Stimulated activated CD4-positive, alpha-beta T cell treated with anti-CD3 and anti-CD28 coated beads, Interleukin-4, amount 100 ng/mL, for 4 hours (primary cell): ENCODE results near the gene BMP7.
"Not testable (repeated sequence)": the region's sequence is repeated elsewhere in the genome, so short reads cannot be mapped to it uniquely, and the experiment has no call there.

Experiments used
- DNase-seq, 2 experiments: peaks; one replicate each; pipeline ENCODE4 v3.0.0-alpha.2; 2020

The BMP7 gene

DNA sequence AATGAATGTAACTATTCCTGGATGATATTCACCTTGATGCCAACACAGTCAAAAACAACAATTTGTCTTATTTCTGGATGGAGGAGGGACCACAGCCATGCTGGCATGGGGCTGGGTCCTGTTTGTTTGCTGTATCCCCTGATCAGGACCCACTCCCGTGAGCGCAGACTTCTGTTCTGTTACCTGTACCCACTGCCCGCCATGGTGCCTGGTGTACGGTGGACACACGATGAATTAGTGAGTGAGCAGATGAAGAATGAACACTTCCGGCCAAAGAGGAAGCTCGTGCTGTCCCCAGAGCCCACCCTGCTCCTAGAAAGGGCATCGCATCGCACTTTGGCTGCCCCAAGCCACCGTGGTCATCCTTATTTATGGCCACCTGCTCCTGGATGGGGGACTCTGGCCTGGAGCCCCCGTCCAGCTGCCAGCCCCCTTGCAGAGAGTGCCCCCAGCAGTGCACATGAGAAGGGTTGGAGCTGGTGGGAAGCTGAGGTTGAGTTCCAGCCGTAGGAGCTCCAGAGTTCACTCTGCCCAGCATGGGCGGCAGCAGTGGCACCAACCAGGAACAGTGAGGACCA, 100.9 kb downstream of the BMP7 start:
- DNase-seq: no peak

DNA sequence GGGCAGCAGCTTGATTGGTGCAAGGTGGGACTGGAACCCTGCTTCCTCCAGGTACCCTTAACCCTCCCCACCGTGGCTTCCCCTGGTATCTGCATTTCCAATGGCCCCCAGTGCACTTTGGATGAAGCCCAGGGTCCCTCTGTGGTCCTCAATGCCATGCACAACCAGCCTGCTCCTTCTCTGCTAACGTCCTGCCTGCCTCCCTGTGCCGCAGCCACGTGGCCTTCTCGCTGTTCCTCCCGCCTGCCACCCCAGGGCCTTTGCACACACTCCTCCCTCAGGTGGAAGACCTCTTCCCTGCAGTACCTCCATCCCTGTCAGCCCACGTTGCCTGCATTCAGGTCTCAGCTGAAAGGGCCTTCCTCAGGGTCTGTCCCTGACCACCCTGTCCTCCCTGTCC, 101.6 kb downstream of the BMP7 start:
- DNase-seq: no peak

DNA sequence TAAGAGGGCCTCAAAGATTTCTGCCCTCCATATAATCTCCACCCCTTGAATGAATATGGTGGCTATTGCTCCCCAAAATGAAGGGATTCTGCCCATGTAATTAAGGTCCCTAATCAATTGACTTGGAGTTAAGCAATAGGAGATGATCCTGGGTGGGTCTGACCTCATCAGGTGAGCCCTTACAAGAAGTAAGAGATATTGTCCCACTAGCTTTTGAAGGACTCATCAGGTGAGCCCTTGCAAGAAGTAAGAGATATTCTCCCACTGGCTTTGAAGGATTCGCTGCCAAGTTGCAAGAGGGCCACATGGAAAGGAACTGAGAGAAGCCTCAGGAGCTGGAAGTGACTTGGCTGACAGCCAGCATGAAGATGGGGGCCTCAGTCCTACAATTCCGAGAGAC, 103.4 kb downstream of the BMP7 start:
- DNase-seq: no peak

DNA sequence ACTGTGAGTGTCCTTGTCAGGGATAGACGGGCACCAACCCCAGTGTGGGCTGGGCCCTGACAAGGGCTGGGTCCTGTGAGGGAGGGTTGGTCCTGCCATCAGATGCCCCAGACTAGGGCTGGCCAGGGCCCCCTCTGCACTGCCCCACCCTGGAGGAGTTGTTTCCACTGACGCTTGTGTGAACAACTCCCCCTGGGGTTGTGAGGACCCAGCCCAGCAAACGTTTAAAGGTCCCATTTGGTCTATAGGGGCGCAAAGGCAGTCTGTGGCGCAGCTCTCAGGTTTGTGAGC, 104.1 kb downstream of the BMP7 start:
- DNase-seq: no peak

DNA sequence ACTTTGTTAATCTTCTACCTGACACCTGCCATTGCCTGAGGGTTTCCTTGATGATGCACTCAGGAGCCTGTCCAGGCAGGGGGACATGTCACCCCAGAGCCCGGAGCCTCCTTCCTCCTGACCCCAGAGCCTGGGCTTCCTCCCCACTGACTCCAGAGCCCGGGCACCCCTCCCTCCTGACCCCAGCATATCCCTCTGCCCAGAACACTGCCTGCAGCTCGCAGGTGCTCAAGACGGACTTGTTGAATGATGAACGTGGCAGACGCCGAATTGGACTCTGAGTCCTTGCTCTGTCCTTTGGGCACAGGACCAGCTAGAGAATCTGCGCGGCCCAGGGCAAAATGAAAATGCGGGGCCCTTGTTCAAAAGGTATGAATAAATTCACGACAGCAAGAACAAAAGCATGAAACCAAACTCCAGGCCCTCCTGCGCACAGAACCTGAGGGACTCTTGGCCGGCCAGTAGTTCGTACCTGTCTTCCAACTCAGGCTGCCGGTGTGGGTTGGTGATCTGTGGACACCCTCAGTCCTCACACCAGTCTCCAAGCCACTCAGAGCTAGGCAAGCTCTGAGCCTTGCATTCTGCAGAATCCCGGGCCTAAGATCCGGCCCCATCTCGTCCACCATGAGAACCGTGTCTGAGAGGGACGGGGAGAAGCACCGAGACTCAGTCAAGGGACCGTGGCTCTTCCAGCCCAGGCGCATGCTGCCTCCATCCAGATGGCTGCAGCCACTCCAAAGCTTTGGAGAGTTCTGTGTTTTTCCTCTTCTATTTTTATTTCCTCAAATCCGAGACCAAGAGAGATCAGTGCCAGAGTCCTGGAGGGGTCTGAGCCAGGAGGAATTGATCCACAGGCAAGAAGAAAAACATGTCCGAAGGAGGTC, 104.7 kb downstream of the BMP7 start:
- DNase-seq: no peak

DNA sequence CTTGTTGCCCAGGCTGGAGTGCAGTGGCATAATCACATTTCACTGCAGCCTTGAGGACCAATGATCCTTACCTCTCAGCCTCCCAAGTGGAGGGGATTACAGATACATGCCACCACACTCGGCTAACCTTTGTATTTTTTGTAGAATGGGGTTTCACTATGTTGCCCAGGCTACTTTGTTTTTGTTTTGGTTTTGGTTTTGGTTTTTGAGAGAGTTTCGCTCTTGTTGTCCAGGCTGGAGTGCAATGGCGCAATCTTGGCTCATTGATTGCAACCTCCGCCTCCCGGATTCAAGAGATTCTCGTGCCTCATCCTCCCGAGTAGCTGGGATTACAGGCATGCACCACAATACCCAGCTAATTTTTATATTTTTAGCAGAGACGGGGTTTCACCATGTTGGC, 105.5 kb downstream of the BMP7 start:
- DNase-seq: no peak

DNA sequence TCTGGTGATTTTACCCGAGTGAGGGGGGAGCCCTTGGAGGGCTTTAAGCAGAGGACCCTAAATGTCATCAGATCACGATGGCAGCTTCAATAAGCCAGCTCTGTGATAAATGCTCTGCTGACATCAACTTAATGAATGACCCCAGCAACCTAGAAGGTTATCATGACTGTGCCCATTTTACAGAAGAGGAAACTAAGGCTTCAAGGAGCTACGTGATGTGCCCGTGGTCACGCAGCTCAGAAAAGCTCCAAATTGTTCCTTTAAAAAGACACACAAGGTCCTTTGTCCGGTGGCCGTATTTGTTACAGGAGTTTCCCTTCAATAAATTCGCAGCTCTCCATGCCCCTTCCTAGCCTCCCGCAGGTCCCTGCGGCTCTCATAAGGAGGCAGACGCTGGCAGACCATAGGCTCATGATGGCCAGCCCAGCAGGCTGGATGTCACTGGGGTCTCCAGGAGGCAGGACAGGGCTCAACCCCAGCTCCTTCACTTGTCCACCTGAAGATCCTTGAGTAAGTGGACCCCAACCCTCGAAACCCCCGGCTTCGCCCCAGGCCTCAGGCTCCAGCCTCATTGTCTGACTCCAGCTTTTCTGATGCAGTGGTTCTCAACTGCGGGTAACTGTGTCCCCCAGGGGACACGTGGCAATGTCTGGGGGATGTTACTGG, 106.4 kb downstream of the BMP7 start:
- DNase-seq: no peak

DNA sequence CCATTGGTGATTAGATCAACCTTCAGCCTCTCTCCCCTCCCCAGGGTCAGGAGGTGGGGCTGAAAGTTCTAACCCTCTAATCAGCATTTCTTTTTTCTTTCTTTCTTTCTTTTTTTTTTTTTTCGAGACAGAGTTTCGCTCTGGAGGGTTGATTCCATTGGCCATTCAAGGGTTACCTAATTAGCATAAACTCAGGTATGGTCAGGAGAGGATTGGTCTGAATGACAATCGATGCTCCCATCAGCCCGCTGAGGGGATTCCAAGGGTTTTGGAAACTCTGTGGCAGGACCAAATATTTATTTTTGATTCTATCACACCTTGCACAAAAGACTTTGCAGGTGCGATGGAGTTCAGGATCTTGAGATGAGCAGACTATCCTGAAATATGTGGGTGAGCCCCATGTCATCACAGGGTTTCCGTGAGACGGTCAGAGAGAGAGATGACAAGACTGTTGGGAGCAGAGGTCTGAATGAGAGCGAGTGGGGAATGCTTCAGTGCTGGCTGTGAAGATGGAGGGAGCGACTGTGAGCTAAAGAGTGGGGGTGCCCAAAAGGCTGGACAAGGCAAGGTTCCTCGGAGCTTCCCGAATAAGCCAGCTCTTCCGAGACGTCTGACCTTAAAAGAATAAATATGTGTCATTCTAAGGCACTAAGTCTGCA, 107.1 kb downstream of the BMP7 start:
- DNase-seq: no peak

DNA sequence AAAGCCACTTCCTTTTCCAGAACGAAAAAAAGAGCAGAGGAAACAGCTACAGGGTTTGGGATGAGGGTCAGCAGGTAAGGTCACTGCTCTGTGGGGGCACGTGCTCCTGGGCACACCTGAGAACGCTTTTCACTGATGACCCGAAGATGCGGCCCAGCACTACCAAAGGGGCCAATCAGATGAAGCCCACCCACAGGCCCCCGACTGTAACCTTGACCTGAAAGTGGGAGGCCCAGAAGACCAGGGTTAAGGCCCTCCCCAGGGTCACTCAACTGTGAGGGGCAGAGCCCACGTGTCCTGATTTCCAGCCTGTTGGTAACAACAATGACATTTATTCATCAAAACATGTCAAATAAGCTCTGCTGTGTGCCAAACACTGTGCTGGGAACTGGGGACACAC, 108.0 kb downstream of the BMP7 start:
- DNase-seq: no peak

DNA sequence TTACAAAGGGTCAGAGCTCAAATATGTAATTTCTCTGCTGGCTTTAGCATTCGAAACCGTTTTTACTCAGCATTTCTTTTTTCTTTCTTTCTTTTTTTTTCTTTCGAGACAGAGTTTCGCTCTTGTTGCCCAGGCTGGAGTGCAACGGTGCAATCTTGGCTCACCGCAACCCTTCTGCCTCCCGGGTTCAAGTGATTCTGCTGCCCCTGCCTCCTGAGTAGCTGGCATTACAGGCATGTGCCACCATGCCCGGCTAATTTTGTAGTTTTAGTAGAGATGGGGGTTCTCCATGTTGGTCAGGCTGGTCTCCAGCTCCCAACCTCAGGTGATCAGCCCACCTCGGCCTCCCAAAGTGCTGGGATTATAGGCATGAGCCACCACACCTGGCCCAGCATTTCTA, 108.7 kb downstream of the BMP7 start:
- DNase-seq: not testable (repeated sequence)

DNA sequence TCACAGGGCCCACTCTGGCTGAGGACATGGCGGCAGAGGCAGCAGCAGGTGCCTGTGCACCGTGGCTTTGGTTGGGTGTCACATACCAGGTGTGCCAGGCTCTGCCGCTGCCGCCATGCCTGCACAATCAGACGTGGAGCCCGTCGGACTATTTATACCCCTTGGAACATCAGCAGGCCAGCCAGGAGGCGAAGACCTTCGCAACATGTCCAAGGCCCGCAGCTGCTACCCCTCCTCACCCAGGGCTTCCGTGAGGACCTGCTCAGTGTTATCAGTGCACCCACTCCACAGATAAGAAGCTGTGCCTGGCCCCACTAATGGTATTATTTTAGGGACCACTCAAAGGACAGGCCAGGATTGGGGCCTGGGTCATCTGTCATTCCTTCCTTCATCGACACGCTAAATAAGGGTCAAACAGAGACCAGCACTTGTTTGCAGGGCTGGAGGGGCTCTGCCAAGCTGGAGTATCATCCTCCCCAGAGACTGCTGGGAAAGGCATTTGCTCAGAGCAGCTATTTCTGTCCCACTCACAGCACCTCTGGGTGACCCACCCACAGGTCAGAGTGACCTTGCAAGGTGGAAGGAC, 109.2 kb downstream of the BMP7 start:
- DNase-seq: no peak

DNA sequence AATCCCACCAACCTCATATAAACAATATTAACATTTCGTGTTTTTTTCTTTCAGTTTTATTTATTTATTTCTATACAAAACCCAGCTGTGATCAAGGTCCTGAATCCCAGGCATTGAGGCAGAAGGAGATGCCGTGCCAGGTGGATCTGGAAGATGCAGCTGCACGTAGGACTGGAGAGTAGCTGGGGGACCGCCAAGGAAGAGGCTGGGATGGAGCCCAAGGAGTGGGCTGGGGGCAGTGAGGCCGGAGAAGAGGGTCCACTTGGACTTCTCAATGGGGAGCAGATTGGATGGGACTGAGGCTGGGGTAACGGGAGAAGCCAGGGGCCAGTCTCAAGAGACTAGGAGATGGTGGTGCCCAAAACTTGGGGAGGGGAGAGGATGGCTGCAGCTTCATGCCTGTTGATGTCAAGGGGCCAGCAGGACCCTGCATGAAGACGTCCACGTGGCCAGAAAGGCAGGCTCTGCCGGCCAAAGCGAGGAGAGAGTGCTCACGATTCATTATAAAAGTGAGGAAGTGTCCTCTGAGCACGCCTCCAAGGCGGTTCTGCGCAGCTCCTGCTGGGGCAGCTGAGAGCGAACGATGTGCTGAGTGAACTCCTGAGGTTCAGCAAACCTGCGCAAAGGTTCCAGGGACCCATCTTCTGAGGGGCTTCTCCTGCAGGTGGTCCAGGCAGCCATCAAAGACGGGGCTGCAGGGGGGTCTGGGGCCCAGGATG, 110.3 kb downstream of the BMP7 start:
- no peak for DNase-seq

DNA sequence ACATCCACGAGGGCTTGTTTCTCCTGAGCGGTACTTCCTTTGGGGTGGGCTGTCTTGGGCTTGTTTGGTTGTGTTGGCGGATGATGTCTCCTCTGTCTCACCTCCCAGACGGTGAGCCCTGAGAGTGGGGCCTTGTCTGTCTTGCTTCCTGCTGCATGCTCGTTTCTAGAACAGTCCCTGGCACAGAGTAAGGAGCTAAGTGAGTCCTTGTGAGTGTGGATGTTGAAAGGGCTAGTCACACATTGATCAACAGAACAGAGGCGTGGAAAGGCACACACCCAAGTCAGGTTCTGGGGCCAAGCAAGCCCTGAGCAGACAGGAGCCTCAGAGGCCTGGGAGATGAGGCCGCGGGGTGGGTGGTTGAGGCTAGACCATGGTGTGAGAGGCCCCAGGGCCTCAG, 111.0 kb downstream of the BMP7 start:
- no peak for DNase-seq

DNA sequence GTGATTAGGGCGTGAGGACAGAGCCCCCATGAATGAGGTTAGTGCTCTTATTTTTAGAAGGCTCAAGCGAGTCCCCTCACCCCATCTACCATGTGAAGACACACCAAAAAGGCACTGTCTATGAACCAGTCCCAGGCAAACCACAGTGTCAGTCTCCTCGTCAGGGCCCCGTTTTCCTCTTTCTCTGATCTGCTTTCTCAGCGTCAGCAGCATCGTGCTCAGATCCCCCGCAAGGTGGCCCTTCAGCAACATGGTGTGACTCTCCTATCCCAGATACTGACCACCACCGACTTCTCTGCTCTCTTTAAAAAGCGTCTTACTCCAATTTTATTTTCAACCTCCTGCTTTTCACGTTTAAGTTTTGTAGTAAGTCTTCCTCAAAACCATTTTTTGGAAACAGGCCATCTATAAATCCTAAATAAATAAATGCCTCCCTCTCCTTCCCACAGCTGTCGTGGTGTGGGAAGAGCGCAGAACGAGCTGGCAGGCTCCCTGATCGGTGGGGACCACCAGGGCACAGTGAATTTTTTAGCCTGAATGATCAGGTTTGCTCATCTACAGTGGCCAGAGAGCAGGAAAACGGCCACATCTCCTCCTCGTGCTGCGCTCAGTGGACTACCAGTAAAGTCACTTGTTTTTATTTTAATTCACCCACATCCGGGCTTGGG, 113.1 kb downstream of the BMP7 start:
- DNase-seq: no peak

DNA sequence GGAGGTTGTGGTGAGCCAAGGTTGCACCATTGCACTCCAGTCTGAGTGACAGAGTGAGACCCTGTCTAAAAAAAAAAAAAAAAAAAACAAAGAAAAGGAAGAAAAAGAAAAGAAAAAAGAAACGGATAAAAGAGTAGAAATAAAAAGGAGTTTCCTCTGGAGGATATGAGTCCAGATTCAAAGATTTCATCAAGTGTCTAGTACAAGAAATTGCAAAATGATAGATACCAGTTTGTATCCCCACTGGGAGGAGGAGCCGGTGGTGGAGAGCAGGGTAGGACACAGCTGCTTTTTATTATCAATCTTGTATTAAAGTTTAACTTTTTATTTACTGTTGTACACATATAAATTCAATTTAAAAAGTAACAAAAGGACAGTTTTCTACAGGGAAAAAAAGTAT, 113.9 kb downstream of the BMP7 start:
- DNase-seq: no peak

DNA sequence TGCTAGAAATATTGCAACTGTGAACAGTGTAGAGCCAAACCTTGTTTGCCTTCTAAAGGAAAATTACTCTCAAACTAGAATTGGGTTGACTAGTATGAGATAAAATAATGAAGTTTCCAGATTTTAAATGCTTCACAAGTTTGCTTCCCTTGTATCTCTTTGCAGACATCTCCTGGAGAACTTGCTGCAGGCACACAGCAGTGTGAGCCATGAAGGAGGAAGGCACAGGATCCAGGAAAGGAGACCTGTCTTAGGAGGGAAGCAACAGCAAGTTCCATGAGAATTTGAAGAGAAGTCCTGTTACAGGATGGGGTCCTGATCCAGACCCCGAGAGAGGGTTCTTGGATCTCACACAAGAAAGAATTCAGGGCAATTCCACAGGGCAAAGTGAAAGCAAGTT, 115.9 kb downstream of the BMP7 start:
- DNase-seq: no peak

DNA sequence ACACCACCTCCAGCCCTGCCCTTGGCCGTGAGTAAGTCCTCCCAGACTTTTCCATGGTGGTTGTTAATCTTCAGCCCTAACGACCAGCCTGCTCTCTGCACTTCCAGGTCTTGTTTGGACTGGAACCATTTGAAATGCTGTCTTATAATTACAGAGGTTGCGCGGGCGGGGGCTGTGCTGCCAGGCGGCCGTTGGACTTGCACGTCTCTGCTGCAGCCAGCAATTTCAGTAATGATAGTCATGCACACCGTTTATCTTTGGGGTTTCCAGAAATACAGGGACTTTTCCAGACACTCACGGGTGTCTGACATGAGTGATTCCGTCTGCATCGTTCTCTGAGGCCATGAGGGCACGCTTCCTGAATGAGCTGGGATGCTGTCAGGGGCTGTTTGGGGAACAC, 118.2 kb downstream of the BMP7 start:
- no peak for DNase-seq

DNA sequence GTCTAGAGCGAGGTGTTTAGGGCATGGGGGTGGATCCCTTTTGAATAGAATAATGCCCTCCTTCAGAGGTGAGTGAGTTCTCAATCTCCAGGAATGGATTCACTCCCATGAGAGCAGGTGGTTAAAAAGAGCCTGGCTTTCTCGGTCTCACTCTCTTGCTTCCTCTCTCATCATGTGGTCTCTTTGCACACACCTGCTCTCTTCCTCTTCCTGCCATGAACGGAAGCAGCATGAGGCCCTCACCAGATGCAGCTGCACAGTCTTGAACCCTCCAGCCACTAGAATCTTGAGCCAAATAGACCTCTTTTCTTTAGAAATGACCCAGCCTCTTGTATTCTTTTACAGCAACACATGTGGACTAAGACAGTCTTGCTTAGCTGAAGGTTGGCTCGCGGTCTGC, 119.3 kb downstream of the BMP7 start:
- DNase-seq: no peak

DNA sequence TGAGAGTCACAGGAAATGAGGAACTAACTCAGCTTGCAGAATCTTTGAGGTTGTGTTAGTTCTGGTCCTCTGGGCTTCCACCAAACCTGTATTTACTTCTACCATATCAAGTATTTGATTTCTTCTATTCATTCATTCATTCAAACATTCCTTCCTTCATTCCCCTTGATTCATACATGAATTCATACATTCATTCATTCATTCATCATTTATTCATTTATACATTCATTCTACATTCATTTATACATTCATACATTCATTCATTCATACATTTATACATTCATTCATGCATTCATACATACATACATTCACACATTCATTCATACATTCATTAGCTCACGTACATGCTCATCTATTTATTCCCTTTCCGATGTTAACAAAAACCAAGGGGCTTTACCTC, 120.3 kb downstream of the BMP7 start:
- no peak for DNase-seq

DNA sequence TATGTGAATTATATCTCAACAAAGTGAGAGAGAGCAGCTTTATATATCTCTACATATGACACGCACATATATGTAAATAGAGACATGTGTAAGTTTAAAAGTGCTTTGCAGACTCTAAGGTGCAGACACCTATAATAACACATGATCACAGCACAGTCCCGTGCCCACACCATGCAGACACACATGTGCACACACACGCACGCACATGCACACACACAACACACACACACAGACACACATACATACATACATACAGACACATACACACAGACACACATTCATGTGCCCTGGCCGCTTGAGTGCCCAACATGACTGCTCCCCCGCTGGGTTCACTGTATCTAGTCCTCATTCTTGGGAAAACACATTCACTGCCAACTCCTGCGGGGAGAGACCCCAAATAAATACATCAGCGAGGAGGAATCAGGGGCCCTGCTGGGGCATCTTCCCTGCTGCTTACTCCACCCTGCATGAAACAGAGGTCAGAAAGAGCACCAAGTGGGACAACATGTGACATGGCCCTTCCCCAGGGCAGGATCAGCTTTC, 121.3 kb downstream of the BMP7 start:
- DNase-seq: no peak

DNA sequence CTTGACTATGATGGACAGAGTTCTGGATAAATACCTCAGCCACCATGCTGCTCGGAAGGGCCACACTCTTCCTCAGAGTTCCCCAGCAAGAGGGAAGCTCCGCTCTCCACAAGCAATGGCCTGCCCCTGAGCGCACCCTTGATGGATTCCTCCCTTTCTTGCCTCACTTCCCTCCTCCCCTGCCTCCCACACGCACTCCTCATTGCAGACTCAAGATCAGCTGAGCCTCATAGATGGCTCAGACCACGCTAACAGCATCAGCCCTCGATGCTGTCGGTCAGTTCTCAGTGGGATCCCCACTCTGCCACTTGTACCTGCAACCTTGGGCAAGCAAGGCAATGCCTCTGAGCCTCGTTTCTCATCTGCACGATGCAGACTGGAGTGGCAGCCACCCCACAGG, 123.3 kb downstream of the BMP7 start:
- DNase-seq: no peak

DNA sequence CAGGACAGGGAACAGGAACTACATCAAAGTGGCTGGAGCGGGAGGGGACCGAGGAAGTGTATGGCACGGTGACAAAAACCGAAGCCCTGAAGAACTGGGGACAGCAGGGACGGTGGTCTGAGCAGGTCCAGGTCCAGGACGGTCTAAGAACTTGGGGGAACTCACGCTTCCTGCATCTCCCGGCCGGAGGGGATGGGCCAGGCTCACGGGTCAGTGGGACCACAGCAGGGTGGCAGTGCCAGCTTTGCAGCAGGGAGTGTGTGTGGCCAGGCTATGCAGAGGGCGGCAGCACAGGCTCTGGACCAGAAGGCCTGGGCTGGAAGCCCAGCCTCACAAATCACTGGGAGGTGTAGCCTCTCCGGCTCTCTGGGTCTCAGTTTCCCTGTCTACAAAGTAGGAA, 123.8 kb downstream of the BMP7 start:
- no peak for DNase-seq
